OCI-M2 (cell line): ENCODE results near the gene DCAKD.

ENCODE experiments used
- DNase-seq: peaks from one replicate; lab custom pipeline; 2025; ENCODE audit not compliant: unreplicated experiment; lab: John Stamatoyannopoulos, UW

The DCAKD gene, protein sequence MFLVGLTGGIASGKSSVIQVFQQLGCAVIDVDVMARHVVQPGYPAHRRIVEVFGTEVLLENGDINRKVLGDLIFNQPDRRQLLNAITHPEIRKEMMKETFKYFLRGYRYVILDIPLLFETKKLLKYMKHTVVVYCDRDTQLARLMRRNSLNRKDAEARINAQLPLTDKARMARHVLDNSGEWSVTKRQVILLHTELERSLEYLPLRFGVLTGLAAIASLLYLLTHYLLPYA

DNA sequence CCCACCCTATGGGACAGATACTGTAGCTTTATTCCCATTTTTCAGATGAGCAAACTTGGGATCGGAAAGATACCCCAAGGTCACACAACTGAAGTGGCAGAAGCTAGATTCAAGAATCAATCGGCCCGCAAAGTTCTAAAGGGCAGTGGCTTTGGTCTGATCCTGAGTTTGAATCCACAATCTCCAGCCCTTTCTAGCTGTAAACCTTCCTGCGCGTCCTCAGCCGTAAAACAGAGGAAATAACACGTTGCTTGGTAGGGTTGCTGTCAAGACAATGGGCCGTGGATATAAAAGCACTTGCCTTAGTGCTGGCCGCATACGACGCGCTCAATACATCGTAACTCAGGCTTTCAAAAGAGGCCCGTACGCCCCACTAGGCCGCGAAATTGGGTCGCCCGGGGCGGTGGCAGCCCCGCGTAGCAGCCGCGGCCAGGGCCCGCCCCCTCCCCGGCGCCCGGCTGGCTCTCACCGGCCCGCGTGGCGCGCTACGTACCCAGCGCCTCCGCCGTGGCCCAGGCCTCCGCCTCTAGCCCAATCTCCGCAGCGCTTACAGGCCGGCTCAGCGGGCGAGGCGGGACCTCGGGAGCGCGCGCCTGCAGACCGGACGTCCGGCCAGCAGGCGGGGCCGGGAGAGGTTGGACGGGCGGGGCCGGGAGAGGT, at the start of gene DCAKD:
Gene DCAKD (minus strand): TSS at position 573 of the 660 bp plus-strand sequence. CDS start 16,747 bp downstream, outside the sequence.
- DNase-seq, result peak; percentile 21

DNA sequence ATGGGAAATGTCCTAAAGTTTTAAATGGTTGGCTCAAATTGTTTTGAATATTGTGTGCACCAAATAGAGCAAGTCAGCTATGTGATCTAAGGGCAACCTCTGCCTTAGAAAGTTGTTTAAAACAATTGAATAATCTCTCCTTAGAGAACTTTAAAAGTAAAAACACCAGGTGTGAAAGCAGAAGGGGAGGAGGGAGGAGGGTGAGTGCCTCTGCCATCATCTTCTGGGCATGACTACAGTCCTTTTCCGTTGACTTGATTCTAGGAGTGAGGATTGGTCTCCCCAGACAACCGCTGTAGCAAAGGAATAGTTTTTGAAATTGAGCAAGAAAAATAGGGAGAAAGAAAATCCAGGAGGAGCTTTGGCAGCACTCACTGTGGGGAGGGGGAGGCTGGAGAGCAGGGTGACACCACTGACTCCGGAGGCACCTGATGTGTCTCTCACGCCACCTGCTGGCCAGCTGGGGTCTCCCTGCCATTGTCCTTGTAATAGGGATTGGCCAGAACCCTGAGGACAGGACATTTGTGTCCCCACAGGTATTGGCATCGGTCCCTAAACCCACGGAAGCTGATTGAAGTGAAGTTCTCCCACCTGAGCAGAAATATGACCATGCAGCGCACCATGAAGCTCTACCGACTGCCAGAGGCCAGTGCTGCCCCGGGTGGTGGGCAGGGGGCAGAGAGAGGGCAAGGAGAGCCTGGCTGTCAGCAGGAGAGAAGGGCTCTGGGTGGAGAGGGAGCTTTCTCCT, 47.6 kb upstream of the DCAKD start:
- no peak for DNase-seq

DNA sequence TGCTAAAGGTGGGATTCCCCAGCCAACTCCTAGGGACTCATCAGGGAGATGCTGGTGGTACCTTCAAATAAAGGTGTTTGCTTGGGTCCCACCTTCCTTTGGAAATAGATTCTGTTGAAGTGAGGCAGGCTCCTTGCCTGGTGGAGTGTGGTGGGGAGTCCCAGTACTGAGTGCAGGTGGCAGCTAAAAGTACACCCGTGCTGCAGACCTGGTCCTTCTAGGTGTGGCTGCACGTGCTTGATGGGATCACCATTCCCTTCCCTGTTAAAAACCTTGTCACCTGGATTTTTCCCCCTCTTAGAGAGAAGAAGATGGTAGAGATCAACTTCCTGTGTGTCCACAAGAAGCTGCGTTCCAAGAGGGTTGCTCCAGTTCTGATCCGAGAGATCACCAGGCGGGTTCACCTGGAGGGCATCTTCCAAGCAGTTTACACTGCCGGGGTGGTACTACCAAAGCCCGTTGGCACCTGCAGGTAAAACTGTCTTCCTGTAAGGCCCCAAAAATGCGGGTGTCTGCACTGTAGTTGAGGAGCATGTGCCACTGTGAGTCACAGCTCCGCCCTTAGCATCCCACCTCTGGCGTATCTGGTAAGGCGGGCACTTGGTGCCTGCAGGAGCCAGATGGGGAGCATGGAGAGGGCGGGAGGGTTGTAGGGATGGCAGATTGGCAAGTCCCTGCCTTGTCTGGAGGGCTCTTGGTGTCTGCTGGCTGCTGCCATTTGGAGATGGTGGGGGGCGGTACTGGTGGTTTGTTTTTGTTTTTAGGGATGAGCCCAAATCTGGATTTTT, 46.8 kb upstream of the DCAKD start:
- no peak for DNase-seq

DNA sequence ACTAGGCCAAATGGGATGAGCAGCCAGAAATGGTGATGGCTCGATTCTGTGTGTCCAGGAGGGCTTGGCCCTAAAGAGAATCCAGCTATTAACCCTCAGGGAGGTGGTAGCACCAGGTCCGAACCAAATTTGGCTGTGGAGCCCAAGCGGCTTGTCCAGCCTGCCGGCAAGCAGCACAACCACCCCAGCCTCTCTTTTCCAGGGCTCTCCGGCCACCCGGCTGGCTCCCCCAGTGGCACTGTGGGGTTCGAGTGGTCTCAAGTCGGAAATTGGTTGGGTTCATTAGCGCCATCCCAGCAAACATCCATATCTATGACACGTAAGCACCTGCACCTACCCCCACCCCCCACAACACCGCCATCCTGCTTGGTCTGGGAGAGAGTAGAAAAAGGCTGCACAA, 45.5 kb upstream of the DCAKD start:
- no peak for DNase-seq

DNA sequence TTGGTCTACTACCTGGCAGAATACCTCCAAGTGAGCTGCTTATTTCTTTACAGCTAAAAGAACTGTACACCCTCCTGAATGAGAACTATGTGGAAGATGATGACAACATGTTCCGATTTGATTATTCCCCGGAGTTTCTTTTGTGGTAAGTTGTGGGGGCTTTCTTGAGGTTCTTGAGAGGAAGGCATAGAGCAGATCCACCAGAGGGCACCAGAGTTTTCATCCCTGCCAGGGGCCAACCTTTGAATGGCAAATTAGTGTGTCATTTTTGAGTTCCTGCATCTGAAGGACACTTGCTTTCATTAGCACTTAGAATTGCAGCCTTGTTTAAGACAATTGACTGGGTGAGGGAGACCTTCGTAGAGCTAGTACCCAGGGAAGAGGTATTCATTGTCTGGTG, 44.7 kb upstream of the DCAKD start:
- DNase-seq, result no peak

DNA sequence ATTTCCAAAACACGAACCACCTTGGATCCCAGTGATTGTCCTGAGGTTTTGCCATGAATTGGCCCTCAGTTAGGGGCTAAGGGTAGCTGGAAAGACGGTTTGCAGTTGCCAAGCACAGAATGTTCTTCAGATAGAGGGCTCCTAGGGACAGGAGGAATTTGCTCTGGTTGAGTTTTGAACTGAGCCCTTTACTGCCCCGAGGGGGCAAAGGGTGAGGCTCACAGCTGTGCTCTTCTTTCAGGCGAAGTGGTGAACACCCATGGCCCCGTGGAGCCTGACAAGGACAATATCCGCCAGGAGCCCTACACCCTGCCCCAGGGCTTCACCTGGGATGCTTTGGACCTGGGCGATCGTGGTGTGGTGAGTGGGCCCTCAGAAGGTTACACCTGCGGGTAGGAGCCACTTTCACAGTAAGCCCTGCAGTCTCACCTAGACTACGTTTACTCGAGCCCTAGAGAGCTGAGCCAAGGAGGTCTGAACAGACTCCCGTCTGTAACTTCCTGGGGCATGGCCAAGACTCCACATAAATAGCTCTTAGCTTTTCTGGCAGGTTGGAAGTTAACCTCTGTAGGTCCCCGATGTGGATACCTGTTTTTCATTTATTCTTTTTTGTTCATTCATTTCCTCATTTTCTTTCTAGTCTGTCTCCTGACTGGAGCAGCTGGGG, 42.1 kb upstream of the DCAKD start:
- DNase-seq, result no peak

DNA sequence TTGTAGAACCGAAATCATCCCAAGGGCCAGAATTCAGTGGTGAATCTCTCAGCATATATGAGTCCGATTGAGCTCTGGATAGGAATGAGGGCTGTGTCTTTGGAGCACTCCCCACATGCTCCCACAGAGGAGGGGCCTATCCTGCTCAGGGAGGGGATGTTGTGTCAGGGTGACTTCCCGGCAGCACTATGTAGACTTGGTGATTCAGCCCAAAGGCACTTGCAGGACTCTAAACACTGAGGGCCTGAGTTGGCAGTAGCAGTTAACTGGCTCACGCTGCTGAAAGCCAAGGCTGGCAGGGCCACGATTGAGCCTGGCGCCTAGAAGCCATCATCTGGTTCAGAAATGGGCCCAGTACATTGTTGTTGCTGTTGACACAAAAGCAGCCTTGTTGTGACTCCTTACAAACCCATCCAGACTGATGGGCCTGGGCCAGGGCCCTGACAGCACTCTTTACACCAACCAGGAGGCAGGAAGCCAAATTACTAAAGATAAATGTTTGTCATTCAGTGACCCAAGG, 41.5 kb upstream of the DCAKD start:
- DNase-seq, result no peak

DNA sequence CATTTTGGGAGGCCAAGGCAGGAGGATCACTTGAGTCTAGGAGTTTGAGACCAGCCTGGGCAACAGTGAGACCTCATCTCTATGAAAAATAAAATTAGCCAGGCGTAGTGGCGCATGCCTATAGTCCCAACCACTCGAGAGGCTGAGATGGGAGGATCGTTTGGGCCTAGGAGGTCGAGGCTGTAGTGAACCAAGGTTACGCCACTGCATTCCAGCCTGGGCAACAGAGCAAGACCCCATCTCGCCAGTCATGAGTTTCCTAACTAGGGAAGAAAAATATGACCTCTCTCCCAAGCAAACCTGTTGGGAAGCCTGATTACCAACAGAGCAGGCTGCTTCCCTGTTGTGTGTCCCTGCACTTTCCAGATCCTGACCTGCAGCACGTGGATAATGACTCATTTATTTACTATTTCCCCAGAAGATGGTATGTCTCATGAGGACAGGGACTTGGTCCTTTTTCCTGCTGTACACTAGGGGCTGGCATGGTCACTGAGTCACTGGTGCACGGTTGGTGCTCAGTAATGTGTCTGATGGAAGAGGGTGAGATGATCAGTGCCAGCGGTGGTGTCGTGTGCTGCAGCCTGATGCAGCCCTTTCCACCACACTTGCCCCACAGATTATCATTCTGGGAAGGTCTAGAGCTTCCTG, 40.5 kb upstream of the DCAKD start:
- DNase-seq, result no peak

DNA sequence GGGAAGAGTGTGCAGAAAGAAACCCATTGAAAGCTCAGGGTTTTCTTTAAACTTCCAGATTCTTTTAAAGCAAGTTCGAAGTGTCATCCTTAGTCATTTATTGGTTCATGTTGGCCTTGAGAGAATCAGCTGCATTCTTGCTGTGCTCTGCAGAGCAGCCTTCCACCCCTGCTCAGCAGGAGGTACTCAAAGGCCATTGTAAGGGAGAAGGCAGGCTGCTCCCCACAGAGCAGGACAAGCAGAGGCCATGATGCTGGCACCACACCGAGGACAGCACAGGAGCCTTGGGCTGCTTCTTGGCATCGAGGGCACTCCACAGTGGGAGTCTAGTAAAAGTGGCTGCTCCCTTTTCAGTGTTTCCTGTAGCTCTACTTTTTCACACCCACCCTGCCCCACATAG, 39.3 kb upstream of the DCAKD start:
- DNase-seq, result no peak

DNA sequence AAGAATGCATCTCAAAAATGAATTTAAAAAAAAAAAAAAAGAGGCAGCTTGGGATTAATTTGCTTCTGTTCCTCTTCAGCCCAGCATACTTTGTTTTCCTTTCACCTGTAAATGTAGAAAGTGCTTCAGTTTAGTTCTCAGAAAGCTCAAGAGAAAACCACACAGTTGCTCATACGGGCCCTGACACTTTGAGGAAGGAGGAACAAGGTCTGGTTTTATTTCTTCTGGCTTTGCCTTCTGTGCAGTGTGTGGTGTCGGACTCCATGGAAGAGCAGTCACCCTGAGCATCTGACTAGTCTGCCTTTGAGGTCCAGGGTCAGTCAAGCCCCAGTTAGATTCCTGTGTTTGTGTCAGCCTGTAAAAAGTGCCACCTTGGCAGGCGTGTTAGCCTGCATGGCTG, 37.3 kb upstream of the DCAKD start:
- DNase-seq, result no peak

DNA sequence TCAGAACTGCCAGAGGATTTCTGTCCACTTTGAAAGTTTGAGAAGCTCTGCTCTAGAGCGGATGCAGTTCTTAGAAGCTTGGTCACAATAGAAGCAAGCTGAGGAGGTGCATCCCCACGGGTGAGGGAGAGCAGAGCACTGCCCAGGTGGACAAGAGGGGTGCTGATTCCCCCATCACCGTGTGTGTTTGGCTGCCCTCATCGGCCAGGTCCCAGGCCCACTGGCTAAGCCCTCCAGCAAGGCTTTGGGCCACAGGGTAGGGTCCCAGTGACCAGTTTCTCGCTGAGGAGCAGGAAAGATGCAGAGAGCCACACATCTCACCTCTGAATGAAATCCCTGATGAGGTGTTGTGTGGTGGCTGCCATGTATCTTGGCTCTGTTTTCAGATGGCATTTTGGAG, 36.5 kb upstream of the DCAKD start:
- DNase-seq, result no peak

DNA sequence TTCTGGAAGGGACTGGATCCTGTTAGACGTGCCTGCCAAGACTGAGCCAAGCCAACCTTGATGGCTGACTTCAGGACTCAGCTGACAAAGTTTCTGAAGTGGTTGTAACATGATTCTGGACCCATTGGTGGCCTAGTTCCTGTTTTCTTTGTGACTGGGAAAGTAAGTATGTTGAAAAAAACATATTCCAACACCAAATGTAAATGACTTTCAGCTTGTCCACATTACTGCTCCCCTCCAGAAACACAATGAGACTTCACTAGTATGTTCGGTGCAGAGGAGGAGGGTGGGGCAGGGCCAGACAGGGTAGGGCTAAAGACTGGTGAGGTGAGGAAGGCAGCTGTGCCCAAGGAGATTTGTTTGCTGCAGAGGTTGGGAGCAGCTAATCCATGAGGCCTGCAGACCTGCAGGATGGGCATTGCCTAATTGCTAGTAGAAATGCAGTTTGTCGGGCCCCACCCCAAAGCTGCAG, 36.1 kb upstream of the DCAKD start:
- DNase-seq, result no peak

DNA sequence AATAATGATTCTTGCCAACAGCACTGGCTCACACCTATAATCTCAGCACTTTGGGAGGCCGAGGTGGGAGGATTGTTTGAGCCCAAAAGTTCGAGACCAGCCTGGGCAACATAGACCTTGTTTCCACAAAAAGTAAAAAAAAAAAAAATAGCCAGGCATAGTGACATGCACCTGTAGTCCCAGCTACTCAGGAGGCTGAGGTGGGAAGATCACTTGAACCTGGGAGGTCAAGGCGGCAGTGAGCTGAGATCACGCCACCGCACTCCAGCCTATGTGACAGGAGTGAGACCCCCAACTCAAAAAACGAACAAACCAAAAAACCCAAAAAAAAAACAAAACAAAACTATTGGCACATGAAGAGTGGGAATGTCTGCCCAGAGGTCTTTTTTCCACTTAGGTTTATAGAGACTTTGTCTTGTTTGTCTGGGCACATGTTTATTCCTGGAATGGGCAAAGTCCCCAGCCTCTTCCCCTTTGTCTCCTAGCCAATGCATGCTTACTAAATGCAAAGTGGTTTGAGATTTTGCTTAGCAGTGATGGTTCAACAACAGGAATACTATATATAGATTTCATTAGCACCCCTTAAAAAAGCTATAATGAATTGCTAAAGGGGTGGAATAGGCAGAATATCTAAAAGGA, 35.6 kb upstream of the DCAKD start:
- DNase-seq, result no peak

DNA sequence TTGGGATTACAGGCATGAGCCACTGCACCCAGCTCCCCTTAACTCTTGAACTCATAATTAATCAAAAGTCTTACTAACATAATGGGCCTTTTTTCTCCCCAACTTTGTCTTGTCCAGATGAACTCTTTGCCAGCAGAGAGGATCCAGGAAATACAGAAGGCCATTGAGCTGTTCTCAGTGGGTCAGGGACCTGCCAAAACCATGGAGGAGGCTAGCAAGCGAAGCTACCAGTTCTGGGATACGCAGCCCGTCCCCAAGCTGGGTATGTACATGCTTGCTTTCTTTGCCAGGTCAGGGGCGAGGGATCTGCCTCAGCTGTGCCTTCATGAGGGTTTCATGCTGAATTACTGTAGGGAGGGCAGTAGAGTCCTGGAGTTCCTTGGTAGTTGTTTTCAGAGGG, 35.0 kb upstream of the DCAKD start:
- no peak for DNase-seq

DNA sequence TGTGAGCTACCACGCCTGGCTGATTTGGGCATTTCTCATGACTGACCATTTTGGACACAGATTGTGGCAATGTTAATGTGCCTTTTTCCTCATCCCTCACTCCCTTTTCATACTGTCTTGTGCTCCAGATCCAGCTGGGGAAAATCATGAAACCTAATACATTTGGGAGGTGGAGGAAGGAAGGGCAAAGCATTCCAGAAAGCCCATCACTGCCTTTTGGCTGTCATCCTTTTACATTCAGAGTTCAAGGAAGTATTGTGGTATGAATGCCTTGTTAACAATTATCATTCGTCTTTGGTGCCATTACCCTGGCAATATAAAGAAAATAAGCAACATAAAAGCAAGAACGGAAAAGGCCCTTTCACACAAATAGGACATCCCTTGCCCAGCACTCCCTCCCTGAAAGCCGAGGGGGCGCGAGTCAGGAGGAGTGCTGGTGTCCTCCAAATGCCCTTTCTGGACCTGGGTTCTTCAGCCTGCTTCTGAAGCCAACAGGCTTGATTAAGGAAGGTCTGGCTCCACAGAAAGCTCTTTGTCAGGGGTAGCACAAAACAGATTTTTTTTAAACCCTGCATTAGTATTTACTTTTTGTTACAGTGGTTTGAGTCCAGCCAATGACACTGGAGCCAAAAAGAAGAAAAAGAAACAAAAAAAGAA, 29.7 kb upstream of the DCAKD start:
- no peak for DNase-seq

DNA sequence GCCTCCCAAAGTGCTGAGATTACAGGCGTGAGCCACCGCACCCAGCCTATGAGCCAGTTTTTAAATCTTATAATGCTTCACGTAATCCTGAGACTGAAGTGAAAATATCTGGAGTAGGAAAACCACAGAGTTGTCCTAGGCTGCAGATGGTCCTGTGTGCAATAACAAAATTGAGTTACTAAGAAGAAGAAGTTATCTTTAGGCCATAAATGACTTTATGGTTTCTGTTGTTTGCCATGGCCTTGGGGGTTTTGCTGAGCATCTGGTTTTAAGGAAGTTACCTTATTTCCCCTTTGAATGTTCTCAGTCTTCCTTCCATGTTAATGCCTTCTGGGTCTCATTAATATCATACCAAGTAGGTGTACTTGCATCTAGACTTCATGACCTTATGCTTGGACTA, 26.2 kb upstream of the DCAKD start:
- DNase-seq, result no peak

DNA sequence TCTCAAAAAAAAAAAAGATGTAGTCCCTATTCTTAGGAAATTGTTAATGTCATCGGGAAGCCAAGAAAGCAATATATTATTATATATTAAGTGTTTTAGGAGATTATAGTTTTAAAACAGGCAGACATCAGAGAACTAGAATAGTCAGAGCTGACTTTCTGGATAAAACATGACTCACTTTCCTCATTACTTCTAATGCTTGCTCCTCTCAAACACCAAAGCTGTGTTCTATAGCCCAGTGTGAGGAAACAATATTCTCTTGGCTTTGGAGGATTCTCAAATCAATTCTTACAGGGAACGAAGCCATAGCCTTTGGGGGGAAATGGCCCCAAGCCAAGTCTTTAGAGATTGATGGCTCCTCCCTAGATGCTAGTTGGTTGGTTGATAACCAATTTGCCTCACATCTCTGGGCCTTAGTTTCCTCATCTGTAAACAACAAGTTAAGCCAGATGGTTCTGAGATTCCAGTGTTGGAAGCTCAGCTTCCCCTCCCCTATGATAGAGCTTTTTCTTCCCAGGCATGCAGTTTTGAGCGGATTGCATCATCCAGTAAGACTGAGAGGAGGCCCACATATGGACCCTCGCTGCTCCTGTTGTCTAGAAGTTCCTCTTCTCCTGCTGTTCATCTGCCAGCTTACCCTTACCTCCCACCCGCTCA, 22.1 kb upstream of the DCAKD start:
- DNase-seq, result no peak

DNA sequence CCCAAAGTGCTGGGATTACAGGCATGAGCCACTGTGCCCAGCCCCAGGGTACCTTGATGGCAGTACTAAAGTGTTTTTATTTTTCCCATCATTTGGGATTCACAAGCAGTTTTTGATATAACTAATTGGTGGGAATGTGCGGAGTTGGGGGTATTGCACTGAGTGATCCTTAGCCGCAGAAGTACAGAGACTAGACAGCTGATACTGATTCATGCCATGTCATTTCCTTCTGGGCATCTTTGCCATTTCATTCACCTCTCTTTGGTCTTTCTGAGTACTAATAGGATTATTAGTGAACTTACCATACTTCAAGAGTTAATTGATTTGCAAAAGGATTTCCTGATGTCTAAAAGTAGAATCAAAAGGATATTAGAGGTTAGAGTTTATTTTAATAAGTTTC, 19.4 kb upstream of the DCAKD start:
- DNase-seq, result no peak

DNA sequence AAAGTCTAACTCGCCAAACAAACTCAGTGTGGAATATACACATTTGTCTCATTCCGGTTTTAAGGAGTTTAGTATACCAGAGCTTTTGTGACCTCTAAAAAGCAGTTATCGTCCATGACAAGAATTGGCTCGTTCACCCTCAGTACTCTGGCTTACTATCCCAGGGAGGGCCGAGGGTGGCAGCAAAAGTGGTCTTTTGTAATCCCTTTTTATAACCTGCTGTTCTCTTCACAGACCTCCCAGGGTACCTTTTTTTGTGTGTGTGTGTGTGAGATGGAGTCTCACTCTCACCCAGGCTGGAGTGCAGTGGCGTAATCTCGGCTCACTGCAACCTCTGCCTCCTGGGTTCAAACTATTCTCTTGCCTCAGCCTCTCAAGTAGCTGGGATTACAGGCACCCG, 18.6 kb upstream of the DCAKD start:
- no peak for DNase-seq
